Stimulated activated CD4-positive, alpha-beta T cell treated with anti-CD3 and anti-CD28 coated beads, Interleukin-15, amount 100 ng/mL, for 24 hours (primary cell): ENCODE data around the gene H1-8.
"Not testable (repeated sequence)": the region's sequence is repeated elsewhere in the genome, so short reads cannot be mapped to it uniquely, and the experiment has no call there.

Experiments used
- DNase-seq: peaks from one replicate; pipeline ENCODE4 v3.0.0-alpha.2; 2020

Gene H1-8

GRCh38 chr3:129515108-129515820, 27.7 kb upstream of the H1-8 start:
- DNase-seq: not testable (repeated sequence)

GRCh38 chr3:129515821-129516432, 27.0 kb upstream of the H1-8 start:
- DNase-seq: not testable (repeated sequence)

- no peak for DNase-seq
These were observed 25.5 kb upstream of the H1-8 start for GRCh38 chr3:129517516-129517915.

GRCh38 chr3:129518038-129518561, 24.9 kb upstream of the H1-8 start:
- no peak for DNase-seq

- DNase-seq: no peak
These were observed 24.4 kb upstream of the H1-8 start for GRCh38 chr3:129518581-129518980.

- no peak for DNase-seq
These were observed 23.5 kb upstream of the H1-8 start for GRCh38 chr3:129519449-129519848.

- no peak for DNase-seq
These were observed 22.9 kb upstream of the H1-8 start for GRCh38 chr3:129519896-129520715.

- no peak for DNase-seq
These were observed 22.0 kb upstream of the H1-8 start for GRCh38 chr3:129520960-129521359.

GRCh38 chr3:129521611-129522010, 21.4 kb upstream of the H1-8 start:
- DNase-seq: no peak

- DNase-seq: no peak
These were observed 20.0 kb upstream of the H1-8 start for GRCh38 chr3:129522953-129523352.

GRCh38 chr3:129524081-129524480, 18.9 kb upstream of the H1-8 start:
- DNase-seq: no peak

- DNase-seq: no peak
These were observed 17.5 kb upstream of the H1-8 start for GRCh38 chr3:129525341-129525968.

- no peak for DNase-seq
These were observed 16.7 kb upstream of the H1-8 start for GRCh38 chr3:129526121-129526900.

GRCh38 chr3:129527262-129527661, 15.7 kb upstream of the H1-8 start:
- no peak for DNase-seq

GRCh38 chr3:129528589-129529100, 14.3 kb upstream of the H1-8 start, which contains the start of gene RHO:
RHO (plus strand) TSS chr3:129528639; CDS start chr3:129528734, 95 bp downstream.
- DNase-seq: no peak

GRCh38 chr3:129529436-129530210, 13.4 kb upstream of the H1-8 start:
- DNase-seq: no peak

GRCh38 chr3:129530251-129530791, 12.7 kb upstream of the H1-8 start:
- no peak for DNase-seq

- DNase-seq: no peak
These were observed 12.2 kb upstream of the H1-8 start for GRCh38 chr3:129530821-129531220.

- DNase-seq: no peak
These were observed 11.3 kb upstream of the H1-8 start for GRCh38 chr3:129531699-129532098.

- DNase-seq: no peak
These were observed 10.7 kb upstream of the H1-8 start for GRCh38 chr3:129532261-129532660.

GRCh38 chr3:129533406-129533805, 9.6 kb upstream of the H1-8 start:
- DNase-seq: no peak
